ENCODE results near the gene FAM151B. TPM values are rescaled to one million over a fixed set of nuclear protein-coding genes. Genes with fewer than 3 reads are reported as not detected.
A peak's percentile ranks its signal among the peaks of the same experiment; 100 is the strongest.

FAM151B gene
- total and polyA plus RNA-seq, 2 of the 13 experiments (the other 11 are each of a cell fraction or from before 2014, with no cell fraction given) = 0.61 to 1.0 TPM

GRCh38 chr5:80487829-80488721, at the start of gene FAM151B (continued):
- TF ChIP-seq CREB1 (IDR thresholded peaks at IDR 0.05) = peak; percentile 3; the same call in 1 of the 2 replicates
- no peak; the same call in 1 of the 2 replicates for TF ChIP-seq CREB1 (CRISPR knock-in tag; IDR thresholded peaks at IDR 0.05)
- TF ChIP-seq, protein P1, sequence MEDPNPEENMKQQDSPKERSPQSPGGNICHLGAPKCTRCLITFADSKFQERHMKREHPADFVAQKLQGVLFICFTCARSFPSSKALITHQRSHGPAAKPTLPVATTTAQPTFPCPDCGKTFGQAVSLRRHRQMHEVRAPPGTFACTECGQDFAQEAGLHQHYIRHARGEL (CRISPR knock-in tag; IDR thresholded peaks at IDR 0.05) = no peak
- no peak for TF ChIP-seq NFE2 (CRISPR knock-in tag; IDR thresholded peaks at IDR 0.05)
- 0 out of 2 replicates have a peak, but pooled peaks have one; percentile 42 for TF ChIP-seq MAZ (IDR thresholded peaks at IDR 0.05; ENCODE audit: borderline replicate concordance, low read depth, low read length)
- no peak for TF ChIP-seq MAZ (CRISPR knock-in tag; IDR thresholded peaks at IDR 0.05; ENCODE audit: low read depth)
- no peak for TF ChIP-seq ZNF337 (CRISPR knock-in tag; IDR thresholded peaks at IDR 0.05; ENCODE audit: borderline replicate concordance, low read depth)
- TF ChIP-seq SMARCE1 (IDR thresholded peaks at IDR 0.05; ENCODE audit: borderline replicate concordance) = no peak
- TF ChIP-seq, protein P2, sequence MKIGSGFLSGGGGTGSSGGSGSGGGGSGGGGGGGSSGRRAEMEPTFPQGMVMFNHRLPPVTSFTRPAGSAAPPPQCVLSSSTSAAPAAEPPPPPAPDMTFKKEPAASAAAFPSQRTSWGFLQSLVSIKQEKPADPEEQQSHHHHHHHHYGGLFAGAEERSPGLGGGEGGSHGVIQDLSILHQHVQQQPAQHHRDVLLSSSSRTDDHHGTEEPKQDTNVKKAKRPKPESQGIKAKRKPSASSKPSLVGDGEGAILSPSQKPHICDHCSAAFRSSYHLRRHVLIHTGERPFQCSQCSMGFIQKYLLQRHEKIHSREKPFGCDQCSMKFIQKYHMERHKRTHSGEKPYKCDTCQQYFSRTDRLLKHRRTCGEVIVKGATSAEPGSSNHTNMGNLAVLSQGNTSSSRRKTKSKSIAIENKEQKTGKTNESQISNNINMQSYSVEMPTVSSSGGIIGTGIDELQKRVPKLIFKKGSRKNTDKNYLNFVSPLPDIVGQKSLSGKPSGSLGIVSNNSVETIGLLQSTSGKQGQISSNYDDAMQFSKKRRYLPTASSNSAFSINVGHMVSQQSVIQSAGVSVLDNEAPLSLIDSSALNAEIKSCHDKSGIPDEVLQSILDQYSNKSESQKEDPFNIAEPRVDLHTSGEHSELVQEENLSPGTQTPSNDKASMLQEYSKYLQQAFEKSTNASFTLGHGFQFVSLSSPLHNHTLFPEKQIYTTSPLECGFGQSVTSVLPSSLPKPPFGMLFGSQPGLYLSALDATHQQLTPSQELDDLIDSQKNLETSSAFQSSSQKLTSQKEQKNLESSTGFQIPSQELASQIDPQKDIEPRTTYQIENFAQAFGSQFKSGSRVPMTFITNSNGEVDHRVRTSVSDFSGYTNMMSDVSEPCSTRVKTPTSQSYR (CRISPR knock-in tag; IDR thresholded peaks at IDR 0.05; ENCODE audit: borderline replicate concordance) = no peak
- TF ChIP-seq, protein P3, sequence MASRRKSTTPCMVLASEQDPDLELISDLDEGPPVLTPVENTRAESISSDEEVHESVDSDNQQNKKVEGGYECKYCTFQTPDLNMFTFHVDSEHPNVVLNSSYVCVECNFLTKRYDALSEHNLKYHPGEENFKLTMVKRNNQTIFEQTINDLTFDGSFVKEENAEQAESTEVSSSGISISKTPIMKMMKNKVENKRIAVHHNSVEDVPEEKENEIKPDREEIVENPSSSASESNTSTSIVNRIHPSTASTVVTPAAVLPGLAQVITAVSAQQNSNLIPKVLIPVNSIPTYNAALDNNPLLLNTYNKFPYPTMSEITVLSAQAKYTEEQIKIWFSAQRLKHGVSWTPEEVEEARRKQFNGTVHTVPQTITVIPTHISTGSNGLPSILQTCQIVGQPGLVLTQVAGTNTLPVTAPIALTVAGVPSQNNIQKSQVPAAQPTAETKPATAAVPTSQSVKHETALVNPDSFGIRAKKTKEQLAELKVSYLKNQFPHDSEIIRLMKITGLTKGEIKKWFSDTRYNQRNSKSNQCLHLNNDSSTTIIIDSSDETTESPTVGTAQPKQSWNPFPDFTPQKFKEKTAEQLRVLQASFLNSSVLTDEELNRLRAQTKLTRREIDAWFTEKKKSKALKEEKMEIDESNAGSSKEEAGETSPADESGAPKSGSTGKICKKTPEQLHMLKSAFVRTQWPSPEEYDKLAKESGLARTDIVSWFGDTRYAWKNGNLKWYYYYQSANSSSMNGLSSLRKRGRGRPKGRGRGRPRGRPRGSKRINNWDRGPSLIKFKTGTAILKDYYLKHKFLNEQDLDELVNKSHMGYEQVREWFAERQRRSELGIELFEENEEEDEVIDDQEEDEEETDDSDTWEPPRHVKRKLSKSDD (CRISPR knock-in tag; IDR thresholded peaks at IDR 0.05; ENCODE audit: low read depth) = peak; percentile 55; the same call in 1 of the 2 replicates
- TF ChIP-seq GFI1 (CRISPR knock-in tag; IDR thresholded peaks at IDR 0.05; ENCODE audit: borderline replicate concordance) = 0 out of 2 replicates have a peak, but pooled peaks have one; percentile 37
- TF ChIP-seq, protein P4, sequence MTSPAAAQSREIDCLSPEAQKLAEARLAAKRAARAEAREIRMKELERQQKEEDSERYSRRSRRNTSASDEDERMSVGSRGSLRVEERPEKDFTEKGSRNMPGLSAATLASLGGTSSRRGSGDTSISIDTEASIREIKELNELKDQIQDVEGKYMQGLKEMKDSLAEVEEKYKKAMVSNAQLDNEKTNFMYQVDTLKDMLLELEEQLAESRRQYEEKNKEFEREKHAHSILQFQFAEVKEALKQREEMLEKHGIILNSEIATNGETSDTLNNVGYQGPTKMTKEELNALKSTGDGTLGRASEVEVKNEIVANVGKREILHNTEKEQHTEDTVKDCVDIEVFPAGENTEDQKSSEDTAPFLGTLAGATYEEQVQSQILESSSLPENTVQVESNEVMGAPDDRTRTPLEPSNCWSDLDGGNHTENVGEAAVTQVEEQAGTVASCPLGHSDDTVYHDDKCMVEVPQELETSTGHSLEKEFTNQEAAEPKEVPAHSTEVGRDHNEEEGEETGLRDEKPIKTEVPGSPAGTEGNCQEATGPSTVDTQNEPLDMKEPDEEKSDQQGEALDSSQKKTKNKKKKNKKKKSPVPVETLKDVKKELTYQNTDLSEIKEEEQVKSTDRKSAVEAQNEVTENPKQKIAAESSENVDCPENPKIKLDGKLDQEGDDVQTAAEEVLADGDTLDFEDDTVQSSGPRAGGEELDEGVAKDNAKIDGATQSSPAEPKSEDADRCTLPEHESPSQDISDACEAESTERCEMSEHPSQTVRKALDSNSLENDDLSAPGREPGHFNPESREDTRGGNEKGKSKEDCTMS (CRISPR knock-in tag; conservative IDR thresholded peaks at IDR 0.05) = no peak
- no peak for TF ChIP-seq ZSCAN22 (CRISPR knock-in tag; IDR thresholded peaks at IDR 0.05)
- TF ChIP-seq ZNF136 (CRISPR knock-in tag; IDR thresholded peaks at IDR 0.05; ENCODE audit: low read depth) = 0 out of 2 replicates have a peak, but pooled peaks have one; percentile 10
- TF ChIP-seq ZNF749 (CRISPR knock-in tag; IDR thresholded peaks at IDR 0.05; ENCODE audit: borderline replicate concordance) = no peak; the same call in 1 of the 2 replicates
- peak; percentile 62; the same call in 1 of the 2 replicates for TF ChIP-seq ZNF782 (CRISPR knock-in tag; IDR thresholded peaks at IDR 0.05; ENCODE audit: borderline replicate concordance)
- TF ChIP-seq ZNF333 (CRISPR knock-in tag; IDR thresholded peaks at IDR 0.05; ENCODE audit: borderline replicate concordance) = no peak; the same call in 1 of the 2 replicates
- no peak for TF ChIP-seq MTF1 (CRISPR knock-in tag; IDR thresholded peaks at IDR 0.05)
- TF ChIP-seq HES4 (CRISPR knock-in tag; IDR thresholded peaks at IDR 0.05; ENCODE audit: borderline replicate concordance) = no peak
- TF ChIP-seq ZNF672 (CRISPR knock-in tag; IDR thresholded peaks at IDR 0.05) = no peak

Measured in HepG2 (cell line).